ELR (cell line): Measurements from ENCODE around the gene UNC45A.

ENCODE experiments used
- DNase-seq: peaks from one replicate; pipeline ENCODE4 v3.0.0-alpha.2; 2015; ENCODE audit warnings: low read depth

The UNC45A gene

GRCh38 chr15:90967206-90967605 is 32.1 kb downstream of the UNC45A start:
- no peak for DNase-seq

GRCh38 chr15:90968434-90968833 is 33.3 kb downstream of the UNC45A start:
- DNase-seq = no peak

- DNase-seq = no peak
These were observed 35.2 kb downstream of the UNC45A start for GRCh38 chr15:90970274-90970673.

- no peak for DNase-seq
These were observed 37.0 kb downstream of the UNC45A start for GRCh38 chr15:90972133-90972532.

- DNase-seq = no peak
These were observed 39.1 kb downstream of the UNC45A start for GRCh38 chr15:90974216-90974615.

GRCh38 chr15:90979582-90979981 is 44.5 kb downstream of the UNC45A start:
- no peak for DNase-seq

GRCh38 chr15:90981681-90982080 is 46.6 kb downstream of the UNC45A start:
- DNase-seq = no peak

GRCh38 chr15:90982135-90982534 is 47.0 kb downstream of the UNC45A start:
- DNase-seq = peak; percentile 55

- DNase-seq = no peak
These were observed 51.9 kb downstream of the UNC45A start for GRCh38 chr15:90986790-90987507.

GRCh38 chr15:90987561-90988141 is 52.6 kb downstream of the UNC45A start:
- DNase-seq = no peak

- DNase-seq = no peak
These were observed 53.2 kb downstream of the UNC45A start for GRCh38 chr15:90988296-90988695.

- DNase-seq = no peak
These were observed 54.1 kb downstream of the UNC45A start for GRCh38 chr15:90989040-90989768.

GRCh38 chr15:90990446-90990845 is 55.4 kb downstream of the UNC45A start:
- DNase-seq = no peak

- DNase-seq = no peak
These were observed 56.7 kb downstream of the UNC45A start for GRCh38 chr15:90991587-90992285.

- peak; percentile 17 for DNase-seq
These were observed 59.0 kb downstream of the UNC45A start for GRCh38 chr15:90994059-90994416.

GRCh38 chr15:90994417-90995311 is 59.6 kb downstream of the UNC45A start, which contains the start of gene PRC1:
Gene PRC1 (minus strand): TSS chr15:90994535. CDS start chr15:90994417, 118 bp downstream.
- DNase-seq = peak; percentile 98

- no peak for DNase-seq
These were observed 63.7 kb downstream of the UNC45A start for GRCh38 chr15:90998737-90999136.

GRCh38 chr15:91001209-91001608 is 66.1 kb downstream of the UNC45A start:
- DNase-seq = no peak
